Measurements from ENCODE around the gene SBK2.

DNA sequence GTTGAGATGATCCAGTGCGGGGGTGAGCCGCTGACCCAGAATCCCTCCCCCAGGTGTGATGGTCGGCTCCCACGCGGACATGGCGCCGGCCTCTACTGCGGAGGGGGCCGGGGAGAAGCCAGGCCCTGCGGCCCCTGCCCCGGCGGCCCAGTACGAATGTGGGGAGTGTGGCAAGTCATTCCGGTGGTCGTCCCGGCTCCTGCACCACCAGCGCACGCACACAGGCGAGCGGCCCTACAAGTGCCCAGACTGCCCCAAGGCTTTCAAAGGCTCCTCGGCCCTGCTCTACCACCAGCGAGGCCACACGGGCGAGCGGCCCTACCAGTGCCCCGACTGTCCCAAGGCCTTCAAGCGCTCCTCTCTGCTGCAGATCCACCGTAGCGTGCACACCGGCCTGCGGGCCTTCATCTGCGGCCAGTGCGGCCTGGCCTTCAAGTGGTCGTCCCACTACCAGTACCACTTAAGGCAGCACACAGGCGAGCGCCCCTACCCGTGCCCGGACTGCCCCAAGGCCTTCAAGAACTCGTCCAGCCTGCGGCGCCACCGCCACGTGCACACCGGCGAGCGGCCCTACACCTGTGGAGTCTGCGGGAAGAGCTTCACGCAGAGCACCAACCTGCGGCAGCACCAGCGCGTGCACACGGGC lies 55.7 kb downstream of the SBK2 start:
- TF ChIP-seq, protein P1, sequence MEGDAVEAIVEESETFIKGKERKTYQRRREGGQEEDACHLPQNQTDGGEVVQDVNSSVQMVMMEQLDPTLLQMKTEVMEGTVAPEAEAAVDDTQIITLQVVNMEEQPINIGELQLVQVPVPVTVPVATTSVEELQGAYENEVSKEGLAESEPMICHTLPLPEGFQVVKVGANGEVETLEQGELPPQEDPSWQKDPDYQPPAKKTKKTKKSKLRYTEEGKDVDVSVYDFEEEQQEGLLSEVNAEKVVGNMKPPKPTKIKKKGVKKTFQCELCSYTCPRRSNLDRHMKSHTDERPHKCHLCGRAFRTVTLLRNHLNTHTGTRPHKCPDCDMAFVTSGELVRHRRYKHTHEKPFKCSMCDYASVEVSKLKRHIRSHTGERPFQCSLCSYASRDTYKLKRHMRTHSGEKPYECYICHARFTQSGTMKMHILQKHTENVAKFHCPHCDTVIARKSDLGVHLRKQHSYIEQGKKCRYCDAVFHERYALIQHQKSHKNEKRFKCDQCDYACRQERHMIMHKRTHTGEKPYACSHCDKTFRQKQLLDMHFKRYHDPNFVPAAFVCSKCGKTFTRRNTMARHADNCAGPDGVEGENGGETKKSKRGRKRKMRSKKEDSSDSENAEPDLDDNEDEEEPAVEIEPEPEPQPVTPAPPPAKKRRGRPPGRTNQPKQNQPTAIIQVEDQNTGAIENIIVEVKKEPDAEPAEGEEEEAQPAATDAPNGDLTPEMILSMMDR (IDR thresholded peaks at IDR 0.05): no peak
- no peak for TF ChIP-seq POLR2A (IDR thresholded peaks at IDR 0.05)

All from Peyer's patch (tissue), 4 donors.